ENCODE measurements around the gene GPRC5A. TPM values are rescaled to one million over a fixed set of nuclear protein-coding genes. Genes with fewer than 3 reads are reported as not detected.

Gene GPRC5A
- total and polyA plus RNA-seq, 2 of the 8 experiments (the other 6 are each of a cell fraction or from before 2014, with no cell fraction given): 1.0 to 1.4 TPM

GRCh38 chr12:12868477-12869235, 22.7 kb upstream of the GPRC5A start:
- H3K79me1 ChIP-seq (ENCODE audit: low read depth, low read length): no peaks in the 10 kb centered on the region
- H3K79me2 ChIP-seq (ENCODE audit: control insufficient read depth in 1 of 2, insufficient read depth in 2 of 2, low read length in 2 of 2): no peaks in the 10 kb centered on the region
- peaks cover 3 to 10% (median 7%) of the 10 kb centered on the region in 4 experiments; a peak in 6 of 7 replicates for H3K4me1 ChIP-seq (replicated peaks in 1 of 4; ENCODE audit: control insufficient read depth in 3 of 4, insufficient read depth in 4 of 4, low read length in 3 of 4)
- no peaks in the 10 kb centered on the region for H4K20me1 ChIP-seq (replicated peaks in 1 of 2; ENCODE audit: control insufficient read depth in 1 of 2, insufficient read depth in 2 of 2, low read length in 2 of 2)
- no peak overlapping the region for H2BK20ac ChIP-seq (ENCODE audit: low read length)
- no peak overlapping the region for H3K14ac ChIP-seq (ENCODE audit: insufficient read length)
- H3K56ac ChIP-seq (replicated peaks; ENCODE audit: insufficient read length, low read depth, low read length): no peak overlapping the region
- no peak for TF ChIP-seq MAFK (IDR thresholded peaks at IDR 0.05; ENCODE audit: low read depth, low read length)
- TF ChIP-seq SIN3A (conservative IDR thresholded peaks at IDR 0.05 in 1 of 2, IDR thresholded peaks at IDR 0.05 in 1 of 2; ENCODE audit: low read depth in 1 of 2, low read length in 2 of 2): no peak
- TF ChIP-seq RXRA (IDR thresholded peaks at IDR 0.05; ENCODE audit: insufficient read depth, low read depth, low read length): no peak
- TF ChIP-seq TAF7 (optimal IDR thresholded peaks at IDR 0.05; ENCODE audit: borderline replicate concordance, low read depth, low read length): no peak
- TF ChIP-seq YY1 (IDR thresholded peaks at IDR 0.05; ENCODE audit: low read depth, low read length): no peak
- TF ChIP-seq ATF3 (IDR thresholded peaks at IDR 0.05; ENCODE audit: insufficient read depth, low read depth, low read length): no peak
- no peak for TF ChIP-seq GTF2F1 (IDR thresholded peaks at IDR 0.05; ENCODE audit: borderline replicate concordance, low read depth, low read length)
- TF ChIP-seq CHD2 (IDR thresholded peaks at IDR 0.05; ENCODE audit: low read length): no peak
- no peak for TF ChIP-seq CEBPB (IDR thresholded peaks at IDR 0.05; ENCODE audit: low read depth, low read length)
- H3K27me3 ChIP-seq (replicated peaks in 1 of 4; ENCODE audit: control insufficient read depth in 3 of 4, extremely low read depth in 1 of 4, insufficient read depth in 3 of 4, low read length in 3 of 4): no peaks in the 10 kb centered on the region
- ChIA-PET POLR2A (ENCODE audit: partially characterized antibody) (no interaction called here), CTCF (ENCODE audit: partially characterized antibody) (interaction anchor here (0.6 to 3.0 kb wide), 5 partner anchors 10 to 343 kb away, joined by 3 to 11 read pairs (median 4); partner anchors contain the start of gene GPRC5A)
- H2BK5ac ChIP-seq (ENCODE audit: low read depth, low read length): no peak overlapping the region
- H4K8ac ChIP-seq (ENCODE audit: extremely low read depth, insufficient read depth, low read length): no peak overlapping the region
- no peaks in the 10 kb centered on the region; the same call in 1 of the 2 replicates for H3K23me2 ChIP-seq (ENCODE audit: low read depth, low read length)
- 96% methylated on average over 3 of the region's 3 CpGs; no CpG with 5 or more reads in 1 of the 2 experiments for WGBS, 2 experiments (ENCODE audit: extremely low coverage in 1 of 2, insufficient coverage in 1 of 2, insufficient read length in 1 of 2, insufficient replicate concordance in 2 of 2, low coverage in 1 of 2, low lambda C conversion rate in 2 of 2, missing lambda C conversion rate in 1 of 2)
- H2BK15ac ChIP-seq (ENCODE audit: low read length): no peak overlapping the region
- no peak overlapping the region for H4K91ac ChIP-seq (replicated peaks; ENCODE audit: insufficient read length, low read length)
- DNase-seq (ENCODE audit: low read depth in 1 of 2, low spot score in 2 of 2): no peak
- no peaks in the 10 kb centered on the region for H3K36me3 ChIP-seq (ENCODE audit: control insufficient read depth in 2 of 4, insufficient read depth in 4 of 4, low read length in 3 of 4)
- H4K5ac ChIP-seq (ENCODE audit: insufficient read length, low read depth, low read length): no peak overlapping the region
- no peak for FAIRE-seq
- H2AK5ac ChIP-seq (ENCODE audit: low read depth, low read length): no peak overlapping the region
- no peak overlapping the region for H2AFZ ChIP-seq (ENCODE audit: low read length)
- no peak overlapping the region for H3K4me3 ChIP-seq (ENCODE audit: extremely low read depth in 1 of 4, insufficient read depth in 2 of 4, low read depth in 3 of 4, low read length in 4 of 4)
- H2BK120ac ChIP-seq (replicated peaks; ENCODE audit: low read depth, low read length): no peak overlapping the region
- no peak overlapping the region for H3K27ac ChIP-seq (ENCODE audit: low read depth, low read length)
- no peaks in the 10 kb centered on the region for H3K9me3 ChIP-seq (ENCODE audit: insufficient read depth in 2 of 2, low read depth in 1 of 2, low read length in 1 of 2)
- H3K4ac ChIP-seq (replicated peaks; ENCODE audit: insufficient read length, low read depth, low read length): no peak overlapping the region
- no peak overlapping the region for H2BK12ac ChIP-seq (ENCODE audit: low read depth, low read length)
- H3K23ac ChIP-seq (ENCODE audit: insufficient read length): no peak overlapping the region
- H3K9ac ChIP-seq (replicated peaks in 1 of 4; ENCODE audit: extremely low read depth in 1 of 4, low read depth in 3 of 4, low read length in 3 of 4): no peak overlapping the region
- H3K4me2 ChIP-seq (ENCODE audit: insufficient read depth in 1 of 2, low read depth in 2 of 2, low read length in 2 of 2): no peak overlapping the region
- no peak overlapping the region for H3K18ac ChIP-seq (ENCODE audit: extremely low read depth, low read length)
